Gastrocnemius medialis (tissue), 4 donors: ENCODE data around the gene ITGB5.

Source experiments
- CTCF ChIP-seq, 5 experiments: fragments of 450-650 bp in 3 of 5; fragments of 200-600 bp in 2 of 5; sonication (generic) in 2 of 5; IDR thresholded peaks in 4 of 5; conservative IDR thresholded peaks in 1 of 5; 1 replicate in 4 of 5; 2 replicates in 1 of 5; pipeline ENCODE4 v1.5.1; 2016 to 2019; ENCODE audit warnings: antibody characterized with exemption in 5 of 5, mild to moderate bottlenecking in 3 of 5, moderate library complexity in 3 of 5
- POLR2A ChIP-seq, 2 donors: fragments of 450-650 bp; IDR thresholded peaks; one replicate each; pipeline ENCODE4 v1.6.1; 2017; ENCODE audit warnings: antibody characterized with exemption in 2 of 2, mild to moderate bottlenecking in 2 of 2, moderate library complexity in 2 of 2

DNA sequence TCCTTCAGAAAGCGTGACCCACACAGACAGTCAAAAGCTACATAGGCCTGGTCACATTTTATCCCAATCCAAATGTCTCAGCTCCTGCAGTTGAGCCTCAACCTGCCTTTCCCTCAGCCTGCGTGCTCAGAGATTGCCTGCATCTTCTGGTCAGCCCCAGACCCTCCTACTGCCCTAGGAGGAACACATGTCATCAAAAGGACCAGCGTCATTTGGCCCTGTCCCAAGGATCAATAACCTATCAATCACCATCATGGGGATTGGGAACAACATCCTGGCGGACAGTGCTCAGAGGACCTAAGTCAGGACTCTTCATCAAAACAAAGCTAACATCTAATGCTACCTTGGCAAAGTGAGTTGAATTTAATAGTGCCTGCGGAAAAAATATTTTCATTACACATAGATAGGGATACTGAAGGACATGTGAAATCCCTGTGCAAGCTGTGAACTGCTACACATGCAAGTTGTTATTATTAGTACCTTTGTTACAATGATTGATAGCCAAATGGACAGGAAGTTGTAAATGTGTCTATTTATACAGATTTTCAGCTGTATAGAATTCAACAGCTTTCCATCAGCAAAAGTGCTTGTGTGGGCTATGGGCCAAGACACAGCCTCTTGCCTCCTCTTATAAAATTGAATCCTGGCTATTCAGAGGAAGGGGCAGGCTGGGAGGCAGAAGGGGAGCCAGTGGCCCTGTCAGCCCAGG lies 109.2 kb downstream of the ITGB5 start:
- TF ChIP-seq CTCF (IDR thresholded peaks at IDR 0.05 in 4 of 5, conservative IDR thresholded peaks at IDR 0.05 in 1 of 5) = no peak
- no peak for TF ChIP-seq POLR2A (IDR thresholded peaks at IDR 0.05)
